ENCODE results near the gene PDCD11.

The PDCD11 gene

GRCh38 chr10:103447187-103447586, 50.8 kb downstream of the PDCD11 start:
- ChIA-PET POLR2A (no interaction called here), CTCF (no interaction called here)
- TF ChIP-seq FOXK2 (IDR thresholded peaks at IDR 0.05), result no peak
- TF ChIP-seq BHLHE40 (IDR thresholded peaks at IDR 0.05; ENCODE audit: borderline replicate concordance), result no peak
- no peak for TF ChIP-seq NFRKB (IDR thresholded peaks at IDR 0.05)
- no peak for TF ChIP-seq FOXM1 (IDR thresholded peaks at IDR 0.05; ENCODE audit: borderline replicate concordance)
- no peak for TF ChIP-seq ARNT (IDR thresholded peaks at IDR 0.05)
- TF ChIP-seq TARDBP (IDR thresholded peaks at IDR 0.05), result no peak
- no peak for TF ChIP-seq SUZ12 (IDR thresholded peaks at IDR 0.05)
- TF ChIP-seq, protein P1, sequence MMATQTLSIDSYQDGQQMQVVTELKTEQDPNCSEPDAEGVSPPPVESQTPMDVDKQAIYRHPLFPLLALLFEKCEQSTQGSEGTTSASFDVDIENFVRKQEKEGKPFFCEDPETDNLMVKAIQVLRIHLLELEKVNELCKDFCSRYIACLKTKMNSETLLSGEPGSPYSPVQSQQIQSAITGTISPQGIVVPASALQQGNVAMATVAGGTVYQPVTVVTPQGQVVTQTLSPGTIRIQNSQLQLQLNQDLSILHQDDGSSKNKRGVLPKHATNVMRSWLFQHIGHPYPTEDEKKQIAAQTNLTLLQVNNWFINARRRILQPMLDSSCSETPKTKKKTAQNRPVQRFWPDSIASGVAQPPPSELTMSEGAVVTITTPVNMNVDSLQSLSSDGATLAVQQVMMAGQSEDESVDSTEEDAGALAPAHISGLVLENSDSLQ (IDR thresholded peaks at IDR 0.05), result no peak
- TF ChIP-seq ELF4 (IDR thresholded peaks at IDR 0.05), result no peak
- TF ChIP-seq FOXA1 (IDR thresholded peaks at IDR 0.05), result no peak
- TF ChIP-seq L3MBTL2 (conservative IDR thresholded peaks at IDR 0.05), result no peak
- DNase-seq (ENCODE audit: extremely low spot score), result no peak

DNA sequence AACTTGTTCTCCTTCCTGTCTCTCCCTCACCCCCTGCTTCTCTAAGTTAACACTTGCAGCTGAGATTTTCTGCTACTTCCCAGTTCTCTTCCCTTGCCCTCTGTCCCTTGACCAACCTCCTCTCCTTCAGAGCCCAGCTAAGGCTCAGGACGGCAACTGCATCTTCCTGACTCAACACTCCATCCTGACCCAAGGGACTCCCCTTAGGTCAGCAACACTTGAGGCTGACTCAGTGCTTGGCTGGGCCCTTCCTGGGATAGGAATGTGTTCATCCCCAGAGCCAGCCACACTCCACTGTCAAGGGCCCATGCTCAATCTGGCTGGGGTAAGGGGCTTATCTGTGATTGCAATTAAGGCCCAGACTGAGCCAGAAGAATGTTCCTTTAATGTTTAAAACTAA, 52.3 kb downstream of the PDCD11 start:
- DNase-seq (ENCODE audit: extremely low spot score), result no peak
- TF ChIP-seq L3MBTL2 (conservative IDR thresholded peaks at IDR 0.05) (no peak), ZNF384 (IDR thresholded peaks at IDR 0.05) (no peak), TARDBP (IDR thresholded peaks at IDR 0.05) (no peak), SUZ12 (IDR thresholded peaks at IDR 0.05) (no peak), NFRKB (IDR thresholded peaks at IDR 0.05) (no peak), HDGF (IDR thresholded peaks at IDR 0.05; ENCODE audit: borderline replicate concordance) (no peak), FOXK2 (IDR thresholded peaks at IDR 0.05) (no peak), FOXA1 (IDR thresholded peaks at IDR 0.05) (no peak), ELF4 (IDR thresholded peaks at IDR 0.05) (no peak), CTBP1 (IDR thresholded peaks at IDR 0.05; ENCODE audit: borderline replicate concordance) (no peak), LEF1 (IDR thresholded peaks at IDR 0.05; ENCODE audit: borderline replicate concordance) (no peak), FOXM1 (IDR thresholded peaks at IDR 0.05; ENCODE audit: borderline replicate concordance) (no peak), SP1 (IDR thresholded peaks at IDR 0.05) (no peak), BHLHE40 (IDR thresholded peaks at IDR 0.05; ENCODE audit: borderline replicate concordance) (no peak), ARNT (IDR thresholded peaks at IDR 0.05) (no peak)
- TF ChIP-seq, protein P1 (IDR thresholded peaks at IDR 0.05), result no peak
- CTCF ChIA-PET, result no interaction called here
- POLR2A ChIA-PET, result no interaction called here

DNA sequence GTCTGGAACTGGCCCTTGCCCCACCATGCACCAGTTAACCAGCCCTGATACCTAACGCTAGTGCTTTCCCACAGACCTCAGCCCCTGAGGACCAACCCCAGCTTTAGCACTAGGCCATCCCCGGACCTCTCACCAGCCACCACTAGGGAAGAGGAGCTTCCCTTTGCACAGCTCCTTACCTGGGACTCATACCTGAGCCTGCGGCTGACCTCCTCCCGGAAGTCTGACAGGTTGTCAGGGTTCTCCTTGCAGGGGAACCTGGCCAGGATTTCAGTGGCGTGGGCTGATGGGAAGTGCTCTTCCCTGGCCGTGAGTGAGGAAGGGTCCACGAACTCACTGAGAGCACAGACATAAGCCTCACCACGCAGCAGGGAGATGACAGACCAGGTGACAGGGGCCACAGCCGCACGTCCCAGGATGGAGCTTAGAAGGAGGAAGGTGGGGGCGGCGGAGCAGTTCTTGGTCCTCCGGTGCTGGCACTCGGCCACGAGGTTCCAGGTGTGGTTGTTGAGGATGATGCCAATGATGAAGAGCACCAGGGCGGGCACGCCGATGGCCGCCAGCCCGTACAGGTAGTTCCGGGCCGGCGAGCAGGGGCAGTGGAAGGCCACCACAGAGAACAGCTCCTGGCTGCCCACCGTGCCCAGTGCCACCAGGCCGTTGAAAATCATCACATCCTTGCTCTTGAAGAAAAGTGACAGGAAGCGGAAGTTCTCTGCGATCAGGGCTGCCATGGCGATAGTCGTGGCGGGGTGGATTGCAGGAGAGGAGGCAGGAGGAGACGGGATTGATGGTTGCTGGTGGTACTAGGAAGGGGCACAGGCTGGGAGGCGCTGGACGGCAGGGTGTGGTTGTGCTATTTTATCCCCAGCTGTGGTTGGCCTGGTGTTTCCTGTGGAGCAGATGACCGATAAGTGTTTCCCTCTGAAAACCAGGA, 53.0 kb downstream of the PDCD11 start:
- no peak for DNase-seq (ENCODE audit: extremely low spot score)
- ChIA-PET CTCF (no interaction called here), POLR2A (no interaction called here)
- no peak for TF ChIP-seq TARDBP (IDR thresholded peaks at IDR 0.05)
- no peak for TF ChIP-seq ARNT (IDR thresholded peaks at IDR 0.05)
- TF ChIP-seq SUZ12 (IDR thresholded peaks at IDR 0.05), result no peak
- no peak for TF ChIP-seq SP1 (IDR thresholded peaks at IDR 0.05)
- no peak for TF ChIP-seq HDGF (IDR thresholded peaks at IDR 0.05; ENCODE audit: borderline replicate concordance)
- TF ChIP-seq ELF4 (IDR thresholded peaks at IDR 0.05), result no peak
- TF ChIP-seq ZNF384 (IDR thresholded peaks at IDR 0.05), result no peak
- TF ChIP-seq FOXM1 (IDR thresholded peaks at IDR 0.05; ENCODE audit: borderline replicate concordance), result no peak

DNA sequence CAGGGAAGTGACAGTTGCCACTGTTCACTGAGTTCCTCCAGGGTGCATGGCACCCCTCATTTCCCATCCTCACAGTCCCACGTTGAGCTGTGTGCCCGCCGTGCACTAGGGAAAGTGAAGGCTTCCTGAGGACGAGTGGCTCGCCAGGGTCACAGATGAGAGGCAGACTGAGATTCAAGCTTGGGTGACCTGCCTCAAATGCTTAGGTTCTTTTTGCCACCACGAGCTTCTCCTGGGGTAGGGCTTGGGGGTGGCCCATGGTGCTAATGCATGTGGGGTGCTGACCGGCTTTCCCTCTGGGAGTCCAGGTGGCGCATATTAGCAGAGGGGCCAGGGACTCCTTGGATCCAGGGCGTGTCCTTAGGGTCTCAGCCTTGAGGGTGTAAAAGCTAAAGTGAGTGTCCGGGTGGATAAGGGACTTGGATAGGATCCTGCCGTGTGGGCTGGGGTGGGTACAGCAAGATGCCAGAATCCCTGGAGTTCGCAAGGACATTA, 53.8 kb downstream of the PDCD11 start:
- ChIA-PET CTCF (no interaction called here), POLR2A (no interaction called here)
- no peak for DNase-seq (ENCODE audit: extremely low spot score)
- TF ChIP-seq BHLHE40 (IDR thresholded peaks at IDR 0.05; ENCODE audit: borderline replicate concordance), result no peak
- TF ChIP-seq HDGF (IDR thresholded peaks at IDR 0.05; ENCODE audit: borderline replicate concordance), result no peak
- no peak for TF ChIP-seq TARDBP (IDR thresholded peaks at IDR 0.05)
- TF ChIP-seq ZNF384 (IDR thresholded peaks at IDR 0.05), result no peak
- no peak for TF ChIP-seq L3MBTL2 (conservative IDR thresholded peaks at IDR 0.05)
- no peak for TF ChIP-seq ELF4 (IDR thresholded peaks at IDR 0.05)
- TF ChIP-seq CTBP1 (IDR thresholded peaks at IDR 0.05; ENCODE audit: borderline replicate concordance), result no peak
- no peak for TF ChIP-seq LEF1 (IDR thresholded peaks at IDR 0.05; ENCODE audit: borderline replicate concordance)
- TF ChIP-seq NFRKB (IDR thresholded peaks at IDR 0.05), result no peak
- TF ChIP-seq SP1 (IDR thresholded peaks at IDR 0.05), result no peak
- no peak for TF ChIP-seq SUZ12 (IDR thresholded peaks at IDR 0.05)
- no peak for TF ChIP-seq FOXK2 (IDR thresholded peaks at IDR 0.05)
- no peak for TF ChIP-seq FOXA1 (IDR thresholded peaks at IDR 0.05)

DNA sequence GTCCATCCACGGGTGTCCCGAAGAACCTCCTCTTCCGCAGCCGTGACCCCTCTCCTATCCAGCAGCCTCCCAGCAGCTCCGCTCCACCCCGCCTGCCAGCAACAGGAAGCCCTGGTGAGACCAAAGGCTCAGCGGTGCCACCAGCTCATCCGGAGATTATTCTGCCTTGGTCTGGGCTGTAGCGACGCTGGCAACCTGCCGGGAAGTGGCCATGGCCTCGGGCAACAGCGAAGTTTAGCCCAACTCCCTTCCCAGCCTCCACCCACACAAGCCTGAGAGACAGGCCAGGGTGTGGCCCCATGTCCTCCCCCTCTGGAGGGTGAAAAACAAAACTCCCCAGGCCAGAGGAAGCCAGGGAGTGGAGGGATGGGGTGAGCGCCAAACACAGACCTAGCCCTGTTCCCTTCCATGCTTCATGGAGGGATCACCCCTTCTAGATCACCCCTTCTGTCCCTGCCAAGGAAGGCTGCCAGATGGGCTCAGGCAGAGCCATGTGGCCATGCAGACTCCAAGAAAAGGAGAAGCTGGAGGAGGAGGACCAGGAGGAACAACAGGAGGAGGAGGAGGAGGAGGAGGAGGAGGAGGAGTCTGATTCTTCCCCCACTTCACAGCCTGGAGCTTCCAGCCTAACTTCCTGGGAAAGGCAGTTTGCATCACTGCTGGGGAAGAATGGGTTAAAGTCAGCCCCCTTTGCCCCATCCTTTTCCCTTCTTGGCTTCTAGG, 54.8 kb downstream of the PDCD11 start:
- no peak for DNase-seq (ENCODE audit: extremely low spot score)
- ChIA-PET POLR2A (no interaction called here), CTCF (no interaction called here)
- no peak for TF ChIP-seq ZNF384 (IDR thresholded peaks at IDR 0.05)
- TF ChIP-seq SP1 (IDR thresholded peaks at IDR 0.05), result no peak
- no peak for TF ChIP-seq BHLHE40 (IDR thresholded peaks at IDR 0.05; ENCODE audit: borderline replicate concordance)
- TF ChIP-seq TARDBP (IDR thresholded peaks at IDR 0.05), result no peak
- TF ChIP-seq CTBP1 (IDR thresholded peaks at IDR 0.05; ENCODE audit: borderline replicate concordance), result no peak
- no peak for TF ChIP-seq NFRKB (IDR thresholded peaks at IDR 0.05)
- no peak for TF ChIP-seq L3MBTL2 (conservative IDR thresholded peaks at IDR 0.05)
- TF ChIP-seq FOXK2 (IDR thresholded peaks at IDR 0.05), result no peak
- no peak for TF ChIP-seq ELF4 (IDR thresholded peaks at IDR 0.05)
- TF ChIP-seq FOXM1 (IDR thresholded peaks at IDR 0.05; ENCODE audit: borderline replicate concordance), result no peak
- TF ChIP-seq SUZ12 (IDR thresholded peaks at IDR 0.05), result no peak
- TF ChIP-seq ARNT (IDR thresholded peaks at IDR 0.05), result no peak
- TF ChIP-seq, protein P1 (IDR thresholded peaks at IDR 0.05), result no peak
- TF ChIP-seq HDGF (IDR thresholded peaks at IDR 0.05; ENCODE audit: borderline replicate concordance), result no peak
- TF ChIP-seq FOXA1 (IDR thresholded peaks at IDR 0.05), result no peak
- TF ChIP-seq LEF1 (IDR thresholded peaks at IDR 0.05; ENCODE audit: borderline replicate concordance), result no peak
